Activated T-cell treated with anti-CD3 and anti-CD28 coated beads, Interleukin-2, amount 50 U/mL, for 24 hours (primary cell): ENCODE results near the gene SEMA3G.
A peak's percentile ranks its signal among the peaks of the same experiment; 100 is the strongest.

Source experiments
- DNase-seq: peaks from one replicate; pipeline ENCODE4 v3.0.0-alpha.2; 2020
- H3K27ac Mint-ChIP-seq: 2 replicates; pipeline ENCODE4 v1.8.0; 2020; ENCODE audit warnings: mild to moderate bottlenecking, mixed read lengths
- H3K27me3 Mint-ChIP-seq: 2 replicates; pipeline ENCODE4 v1.8.0; 2020; ENCODE audit warnings: mixed read lengths
- H3K36me3 Mint-ChIP-seq: 2 replicates; pipeline ENCODE4 v1.8.0; 2020; ENCODE audit warnings: low read depth, mixed read lengths
- H3K4me1 Mint-ChIP-seq: 2 replicates; pipeline ENCODE4 v1.8.0; 2020; ENCODE audit warnings: low read depth, mixed read lengths
- H3K4me3 Mint-ChIP-seq: 2 replicates; pipeline ENCODE4 v1.8.0; 2020; ENCODE audit warnings: mild to moderate bottlenecking, moderate library complexity, mixed read lengths
- H3K9me3 Mint-ChIP-seq: 2 replicates; pipeline ENCODE4 v1.8.0; 2020; ENCODE audit warnings: mixed read lengths

SEMA3G gene

DNA sequence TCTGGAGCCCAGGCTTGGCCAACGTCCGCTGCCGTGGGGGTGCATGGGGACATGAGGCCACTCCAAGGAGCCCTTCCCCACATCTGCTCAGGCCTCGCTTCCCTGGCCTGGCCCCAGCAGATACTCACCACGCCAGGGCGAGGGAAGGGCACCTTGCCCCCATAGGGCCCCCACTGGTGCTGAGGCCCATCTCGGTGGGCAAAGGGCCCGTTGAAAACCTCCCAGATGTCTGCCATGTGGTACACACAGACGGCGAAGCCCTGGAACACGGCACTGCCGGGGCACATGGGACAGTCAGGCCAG is 4.7 kb downstream of the SEMA3G start:
- H3K27ac Mint-ChIP-seq, result no peak overlapping the region
- H3K27me3 Mint-ChIP-seq, result no peaks in the 10 kb centered on the region
- peaks cover 2% of the 10 kb centered on the region for H3K4me1 Mint-ChIP-seq
- H3K9me3 Mint-ChIP-seq, result no peaks in the 10 kb centered on the region
- no peaks in the 10 kb centered on the region for H3K36me3 Mint-ChIP-seq
- DNase-seq, result no peak
- H3K4me3 Mint-ChIP-seq, result no peak overlapping the region

DNA sequence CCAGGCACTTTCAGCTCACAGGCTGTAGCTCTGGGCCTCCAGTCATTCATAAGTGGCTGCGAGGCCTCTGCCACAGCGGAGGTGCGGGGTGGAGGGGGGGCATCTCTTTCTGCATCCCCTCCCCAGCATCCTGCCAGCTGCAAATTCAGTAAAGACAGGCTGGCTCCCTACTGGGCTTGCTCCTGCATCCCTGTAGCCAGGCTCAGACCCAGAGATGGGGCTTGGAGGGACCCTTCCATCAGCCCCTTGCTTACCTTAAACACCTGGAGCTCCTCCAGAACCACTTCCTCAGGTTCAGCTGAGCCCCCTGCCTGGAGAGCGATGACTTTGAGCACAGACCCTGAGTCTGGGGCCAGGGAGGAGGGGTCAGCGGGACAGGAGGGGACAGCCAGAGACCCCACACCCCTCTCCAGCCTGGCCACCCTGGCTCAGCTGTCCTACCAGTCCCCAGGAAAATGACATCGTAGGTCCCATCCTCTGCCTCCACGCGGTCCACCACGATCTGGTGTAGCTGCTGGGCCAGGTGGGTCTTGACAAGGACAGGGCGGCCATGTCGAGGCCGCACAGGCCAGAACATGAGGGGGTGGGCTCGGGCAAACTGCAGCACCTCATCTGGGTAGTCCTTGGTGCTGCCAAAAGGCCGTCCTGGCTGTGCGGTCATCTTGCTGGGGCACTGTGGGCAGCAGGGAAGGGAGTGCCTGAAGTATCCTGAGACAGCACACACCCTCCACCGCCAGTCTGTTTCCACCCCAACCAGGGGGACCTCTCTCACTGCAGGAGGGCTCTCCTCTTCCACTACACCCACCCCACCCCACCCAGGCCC is 5.3 kb downstream of the SEMA3G start:
- Mint-ChIP-seq H3K27ac (no peak overlapping the region), H3K27me3 (no peaks in the 10 kb centered on the region), H3K4me3 (no peak overlapping the region), H3K4me1 (no peaks in the 10 kb centered on the region), H3K9me3 (no peaks in the 10 kb centered on the region), H3K36me3 (no peaks in the 10 kb centered on the region)
- no peak for DNase-seq

DNA sequence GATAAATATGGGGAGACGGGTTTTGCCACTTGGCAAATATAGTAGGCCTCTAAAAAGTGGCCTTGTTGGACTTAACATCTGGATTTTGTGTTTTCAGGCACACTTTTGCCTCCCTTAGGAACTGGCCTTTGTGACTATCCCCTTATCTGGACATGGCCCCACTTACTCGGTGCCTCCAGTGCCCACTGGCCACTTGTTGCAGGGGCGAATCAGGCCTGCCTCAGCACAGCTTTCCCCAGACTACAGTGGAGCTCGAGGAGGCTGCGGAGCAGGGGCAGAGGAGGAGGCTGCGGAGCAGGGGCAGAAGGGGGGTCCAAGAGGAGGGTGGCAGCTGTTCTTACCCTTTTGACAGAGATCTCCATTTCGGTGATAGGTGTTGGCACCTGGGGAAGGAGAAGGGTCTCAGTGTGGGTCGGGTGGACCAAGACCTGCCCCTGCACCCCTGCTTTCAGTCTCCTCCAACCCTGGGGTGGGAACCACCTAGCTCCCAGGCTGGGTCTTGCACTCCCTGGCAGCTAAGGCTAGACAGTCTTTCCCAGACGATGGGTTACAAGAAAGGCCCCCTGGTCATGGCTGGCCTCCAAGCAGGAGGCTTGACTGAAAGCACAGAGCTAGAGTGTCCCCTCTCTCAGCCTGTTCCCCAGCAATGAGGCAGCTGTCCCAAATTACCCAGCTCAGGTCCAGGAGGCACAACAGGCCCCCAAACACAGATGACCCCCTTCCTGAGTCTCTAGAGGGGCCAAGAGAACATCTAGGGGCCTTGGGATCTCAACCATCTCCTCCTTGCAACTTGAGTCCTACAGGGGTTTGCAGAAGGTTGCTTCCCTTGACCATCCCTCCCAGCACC is 6.1 kb downstream of the SEMA3G start:
- Mint-ChIP-seq H3K36me3 (no peaks in the 10 kb centered on the region), H3K4me1 (no peaks in the 10 kb centered on the region), H3K27me3 (no peaks in the 10 kb centered on the region), H3K9me3 (no peaks in the 10 kb centered on the region), H3K4me3 (no peak overlapping the region), H3K27ac (no peak overlapping the region)
- DNase-seq, result peak; percentile 9

DNA sequence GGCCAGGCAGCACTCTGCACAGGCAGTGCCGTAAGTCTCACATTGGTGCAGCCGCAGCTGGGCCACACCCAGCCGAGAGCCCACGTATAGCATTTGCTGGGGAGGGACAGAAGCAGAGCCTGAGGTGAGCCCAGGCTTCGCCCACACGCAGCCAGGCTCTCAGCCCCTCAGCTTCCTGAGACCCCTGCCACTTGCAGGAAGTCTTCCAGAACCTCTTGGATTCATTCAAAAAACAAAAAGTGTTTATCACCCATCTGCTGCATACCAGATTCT is 6.9 kb downstream of the SEMA3G start:
- Mint-ChIP-seq H3K36me3 (no peaks in the 10 kb centered on the region), H3K4me3 (no peak overlapping the region), H3K4me1 (no peaks in the 10 kb centered on the region), H3K27me3 (no peaks in the 10 kb centered on the region), H3K9me3 (no peaks in the 10 kb centered on the region), H3K27ac (no peak overlapping the region)
- DNase-seq, result no peak

DNA sequence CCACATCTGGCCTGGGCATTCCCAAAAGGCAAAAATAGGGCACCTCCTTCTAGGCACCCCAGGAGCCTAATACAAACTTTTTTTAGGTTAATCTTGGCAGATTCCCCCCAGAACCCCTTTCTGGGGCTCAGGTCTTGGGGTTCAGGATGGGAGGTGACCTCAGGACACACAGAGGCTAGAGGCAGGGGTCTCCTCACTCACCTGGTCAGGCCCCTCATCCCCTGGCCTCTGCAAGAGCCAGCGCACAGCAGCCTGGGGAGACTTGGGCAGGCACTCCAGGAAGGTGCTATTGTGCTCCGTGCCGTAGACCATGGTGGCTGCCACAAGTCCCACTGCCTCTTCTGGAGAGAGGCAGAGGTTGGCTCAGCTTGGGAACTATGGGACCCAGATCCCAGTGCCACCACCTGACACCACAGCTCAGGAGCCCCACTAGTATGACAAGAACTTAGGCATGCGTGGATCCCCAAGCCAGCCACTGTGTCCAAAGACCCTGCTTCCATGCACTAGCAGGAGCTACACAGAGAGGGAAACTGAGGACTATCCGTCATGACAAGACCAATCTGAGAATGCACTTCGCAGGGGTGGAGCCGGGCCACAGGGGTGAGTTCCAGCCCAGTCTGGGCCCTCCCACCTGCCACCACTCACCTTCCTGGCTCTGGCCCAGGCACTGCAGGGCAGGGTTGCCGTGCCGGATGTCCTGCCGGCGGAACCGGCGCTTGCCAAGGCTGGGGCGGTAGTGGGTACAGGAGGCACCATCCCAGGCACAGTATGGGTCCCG is 7.4 kb downstream of the SEMA3G start:
- H3K9me3 Mint-ChIP-seq, result no peaks in the 10 kb centered on the region
- DNase-seq, result no peak
- no peaks in the 10 kb centered on the region for H3K4me1 Mint-ChIP-seq
- no peak overlapping the region for H3K27ac Mint-ChIP-seq
- no peaks in the 10 kb centered on the region for H3K36me3 Mint-ChIP-seq
- H3K27me3 Mint-ChIP-seq, result no peaks in the 10 kb centered on the region
- no peak overlapping the region for H3K4me3 Mint-ChIP-seq

DNA sequence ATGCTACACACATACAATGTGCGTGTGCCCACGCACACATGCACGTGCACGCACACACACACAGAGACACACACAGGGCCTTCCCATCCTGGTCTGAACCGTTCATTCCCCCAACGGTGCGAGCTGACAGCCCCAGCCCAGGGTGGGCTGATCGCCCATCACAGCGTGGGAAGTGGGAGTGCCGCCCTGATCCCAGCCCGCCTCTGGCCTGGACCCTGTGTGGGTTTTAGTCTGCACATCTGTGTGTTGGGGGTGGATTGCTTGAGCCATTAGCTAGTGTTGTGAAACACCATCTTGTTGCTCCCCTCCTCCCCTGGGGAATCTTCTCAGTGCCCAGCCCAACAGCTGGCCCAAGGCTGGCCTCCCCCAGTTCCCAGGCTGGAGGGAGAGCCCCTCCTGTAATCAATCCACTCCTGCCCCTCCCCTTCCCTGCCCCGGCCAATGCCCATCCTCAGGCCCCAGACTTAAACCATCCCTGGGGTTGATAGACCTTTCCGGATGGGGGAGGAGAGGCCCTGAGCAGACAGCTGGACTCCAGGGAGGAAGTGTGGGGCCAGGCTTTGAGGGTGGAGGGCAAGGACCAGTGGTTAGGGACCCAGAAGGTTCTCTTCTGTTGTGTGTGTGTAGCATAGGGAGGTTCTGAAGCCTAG is 8.3 kb downstream of the SEMA3G start:
- H3K9me3 Mint-ChIP-seq, result no peaks in the 10 kb centered on the region

DNA sequence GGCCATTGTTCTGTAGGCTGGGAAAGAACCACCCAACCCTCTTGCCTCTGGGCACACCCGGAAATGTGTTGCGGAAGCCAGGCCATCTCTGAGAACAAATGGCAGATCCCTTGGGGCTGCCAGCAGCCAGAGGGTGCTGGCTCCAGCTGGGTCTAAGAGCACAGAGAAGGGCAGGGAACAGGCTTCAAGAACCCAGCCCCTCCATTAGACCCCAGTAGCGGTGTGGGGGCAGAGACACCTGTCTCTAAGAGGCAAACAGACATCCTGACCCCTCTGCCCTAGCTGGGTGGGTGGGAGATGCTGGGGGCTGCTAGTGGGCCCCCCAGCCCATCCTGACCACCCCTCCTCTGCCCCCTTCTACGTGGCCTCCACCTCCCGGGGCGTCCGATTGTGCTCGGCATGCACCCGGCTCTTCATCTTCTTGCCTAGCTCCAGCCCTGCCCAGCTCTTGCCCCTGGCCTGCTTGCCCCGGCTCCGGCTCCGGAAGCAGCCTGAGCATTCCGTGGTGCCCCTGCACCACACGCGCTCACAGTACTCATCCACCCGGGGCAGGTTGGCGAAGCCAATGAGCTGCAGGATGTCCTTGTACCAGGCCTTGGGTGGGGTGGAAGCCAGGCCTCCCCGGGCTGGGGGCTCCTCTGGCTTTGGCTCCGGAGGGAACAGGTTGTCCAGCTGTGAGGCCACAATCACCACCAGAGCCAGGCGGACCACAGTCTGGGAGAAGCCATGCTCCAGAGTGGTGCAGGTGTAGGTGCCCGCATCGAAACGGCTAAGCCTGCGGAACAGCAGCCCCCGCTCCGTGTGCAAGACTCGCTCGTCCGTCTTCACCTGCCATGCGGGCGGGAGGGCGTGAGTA is 9.4 kb downstream of the SEMA3G start:
- DNase-seq, result no peak
- no peaks in the 10 kb centered on the region for H3K9me3 Mint-ChIP-seq
- no peaks in the 10 kb centered on the region for H3K36me3 Mint-ChIP-seq
- H3K27me3 Mint-ChIP-seq, result no peaks in the 10 kb centered on the region
- H3K4me1 Mint-ChIP-seq, result no peaks in the 10 kb centered on the region
- no peak overlapping the region for H3K4me3 Mint-ChIP-seq
- no peak overlapping the region for H3K27ac Mint-ChIP-seq

More for the DNA sequence above, 8.3 kb downstream of the SEMA3G start:
- DNase-seq, result no peak
- no peaks in the 10 kb centered on the region for H3K27me3 Mint-ChIP-seq
- no peak overlapping the region for H3K27ac Mint-ChIP-seq
- H3K36me3 Mint-ChIP-seq, result no peaks in the 10 kb centered on the region
- no peak overlapping the region for H3K4me3 Mint-ChIP-seq
- no peaks in the 10 kb centered on the region for H3K4me1 Mint-ChIP-seq

DNA sequence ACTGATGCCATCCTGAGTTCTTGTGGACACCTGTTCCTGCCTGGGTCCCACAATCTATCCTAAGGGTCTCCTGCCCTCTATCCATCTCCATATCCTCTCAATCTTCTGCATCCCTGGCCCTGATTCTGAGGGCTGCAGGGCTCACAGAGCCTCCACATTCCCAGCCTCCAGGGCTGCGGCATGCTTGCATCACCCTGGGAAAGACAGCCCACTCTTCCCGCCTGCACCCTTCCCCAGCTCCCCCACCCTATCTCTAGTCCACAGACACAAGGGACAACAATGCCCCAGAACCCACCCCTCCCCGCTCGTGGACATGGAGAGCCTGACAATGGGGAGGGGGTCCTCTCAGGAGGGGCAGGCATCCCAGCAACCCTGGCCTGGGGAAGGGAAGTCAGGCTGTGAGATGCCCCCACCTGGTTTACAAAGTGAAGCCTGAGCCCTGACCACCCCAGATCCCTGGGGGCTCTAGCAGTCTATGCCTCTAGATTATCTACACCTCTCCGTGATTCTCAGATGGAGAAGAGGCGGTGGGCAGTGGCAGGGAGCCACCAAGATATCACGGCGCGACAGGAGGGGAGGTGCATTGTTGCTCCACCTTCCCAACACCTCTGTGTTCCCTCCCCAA is 10.3 kb downstream of the SEMA3G start:
- H3K4me3 Mint-ChIP-seq, result no peak overlapping the region
- no peaks in the 10 kb centered on the region for H3K27me3 Mint-ChIP-seq
- H3K27ac Mint-ChIP-seq, result no peak overlapping the region
- no peaks in the 10 kb centered on the region for H3K36me3 Mint-ChIP-seq
- H3K4me1 Mint-ChIP-seq, result no peaks in the 10 kb centered on the region
- H3K9me3 Mint-ChIP-seq, result no peaks in the 10 kb centered on the region
- DNase-seq, result peak; percentile 13

DNA sequence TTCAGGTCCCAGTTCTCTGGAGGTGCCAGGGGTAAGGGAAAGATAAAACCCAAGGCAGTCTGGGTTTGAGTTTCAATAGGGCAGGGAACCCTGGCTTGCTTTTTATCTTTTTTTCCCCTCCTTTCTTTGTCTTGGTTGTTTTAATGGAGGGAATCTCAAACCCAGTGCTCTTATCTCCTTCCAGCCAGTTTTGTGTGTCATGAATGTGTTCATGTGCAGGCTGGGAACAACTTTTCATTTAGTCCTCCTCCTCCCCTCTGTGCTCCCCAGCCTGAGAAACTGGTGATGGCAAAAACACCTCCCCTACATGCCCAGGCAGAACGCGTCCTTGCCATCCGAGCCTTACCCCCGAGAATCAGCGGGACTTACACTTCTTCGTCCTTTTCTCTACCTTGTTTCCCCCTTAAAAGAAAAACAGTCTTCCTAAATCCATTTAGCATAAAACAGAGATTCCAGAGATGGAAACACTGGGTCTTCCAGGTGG is 10.9 kb downstream of the SEMA3G start:
- Mint-ChIP-seq H3K36me3 (no peaks in the 10 kb centered on the region), H3K27ac (no peak overlapping the region), H3K4me3 (no peak overlapping the region), H3K27me3 (no peaks in the 10 kb centered on the region), H3K9me3 (no peaks in the 10 kb centered on the region), H3K4me1 (no peaks in the 10 kb centered on the region)
- no peak for DNase-seq

DNA sequence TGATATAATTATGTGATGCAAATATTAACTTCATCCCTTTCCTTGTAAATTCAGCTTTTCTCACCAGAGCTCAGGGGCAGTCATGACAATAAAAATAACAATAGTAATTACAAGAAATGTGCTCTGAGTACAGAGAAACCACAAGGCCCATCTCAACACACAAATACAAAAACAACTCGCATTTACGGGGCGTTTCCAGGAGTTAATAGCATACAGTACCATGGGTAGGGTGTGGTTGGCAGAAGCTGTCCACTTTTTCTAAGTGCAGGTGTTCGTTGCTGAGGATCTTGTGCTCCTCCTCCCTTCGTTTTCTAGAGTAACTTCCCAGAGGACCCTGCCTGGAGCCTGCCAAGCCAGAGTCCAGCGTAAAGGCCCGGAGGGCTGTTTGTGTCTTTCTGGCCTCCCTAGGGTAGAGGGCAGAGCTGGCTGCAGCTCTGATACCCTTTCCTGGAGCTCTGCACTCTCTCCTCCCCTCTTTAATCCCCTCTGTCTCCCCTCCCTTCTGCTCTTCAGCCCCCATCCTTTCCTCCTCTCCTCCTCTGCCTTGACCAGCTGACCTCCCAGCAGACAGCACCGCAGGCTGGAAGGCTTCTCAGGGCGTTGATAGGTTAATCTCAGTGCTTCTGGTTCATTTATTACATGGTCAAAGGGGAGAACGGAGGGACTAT is 11.4 kb downstream of the SEMA3G start:
- no peaks in the 10 kb centered on the region for H3K27me3 Mint-ChIP-seq
- H3K4me1 Mint-ChIP-seq, result no peaks in the 10 kb centered on the region
- no peaks in the 10 kb centered on the region for H3K36me3 Mint-ChIP-seq
- H3K9me3 Mint-ChIP-seq, result no peaks in the 10 kb centered on the region
- no peak overlapping the region for H3K27ac Mint-ChIP-seq
- H3K4me3 Mint-ChIP-seq, result no peak overlapping the region
- peak; percentile 16 for DNase-seq

DNA sequence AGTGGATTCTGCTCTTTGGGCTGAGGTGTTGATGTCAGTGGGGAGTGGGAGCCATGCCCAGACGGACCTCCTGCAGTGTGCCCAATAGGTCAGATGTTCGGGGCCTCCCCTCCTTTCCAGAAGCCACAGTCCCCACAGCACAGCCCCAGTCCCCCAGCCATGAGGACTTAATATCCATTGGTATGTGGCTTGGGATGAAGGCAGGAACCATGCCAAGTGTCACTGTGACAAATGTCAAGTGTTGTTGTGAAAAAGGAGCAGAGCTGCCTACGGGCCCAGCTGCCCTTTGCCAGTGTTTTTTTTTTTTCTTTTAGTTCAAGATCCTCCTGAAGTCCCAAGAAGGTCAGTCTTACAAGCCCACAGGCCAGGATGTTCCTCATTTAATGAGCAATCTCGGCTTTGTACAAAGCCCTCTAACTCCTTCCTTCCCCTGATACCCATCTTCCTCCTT is 12.2 kb downstream of the SEMA3G start:
- DNase-seq, result no peak
- H3K36me3 Mint-ChIP-seq, result no peaks in the 10 kb centered on the region
- H3K27ac Mint-ChIP-seq, result no peak overlapping the region
- no peaks in the 10 kb centered on the region for H3K27me3 Mint-ChIP-seq
- no peak overlapping the region for H3K4me3 Mint-ChIP-seq
- no peaks in the 10 kb centered on the region for H3K4me1 Mint-ChIP-seq
- H3K9me3 Mint-ChIP-seq, result no peaks in the 10 kb centered on the region

DNA sequence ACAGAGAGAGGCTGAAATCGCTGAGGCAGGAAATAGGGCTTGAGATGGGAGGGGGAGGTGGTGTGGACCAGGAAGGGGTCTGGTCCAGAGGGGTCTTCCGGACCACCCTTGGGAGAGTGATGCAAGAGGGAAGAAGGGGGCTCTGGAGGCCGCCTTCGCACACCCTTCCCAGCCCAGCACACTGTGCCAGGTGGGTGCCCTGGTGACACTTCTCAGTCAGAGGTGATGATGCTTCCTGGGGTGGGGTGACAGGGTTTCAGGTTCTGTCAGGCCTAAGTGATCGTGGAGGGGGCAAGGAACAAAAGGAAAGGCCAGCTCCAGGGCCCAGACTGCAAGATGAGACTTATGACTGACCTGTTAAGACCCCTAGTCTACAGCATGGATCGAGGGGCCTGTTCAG is 12.7 kb downstream of the SEMA3G start:
- Mint-ChIP-seq H3K27me3 (no peaks in the 10 kb centered on the region), H3K4me1 (no peaks in the 10 kb centered on the region), H3K9me3 (no peaks in the 10 kb centered on the region), H3K27ac (peak overlapping the region; percentile 22), H3K4me3 (no peak overlapping the region), H3K36me3 (no peaks in the 10 kb centered on the region)
- peak; percentile 13 for DNase-seq
